Adrenal gland (tissue), 5 donors: ENCODE results near the gene PTBP3.

Experiments used
- POLR2A ChIP-seq, 2 donors: fragments of 450-650 bp; IDR thresholded peaks; one replicate each; pipeline ENCODE4 v1.6.1; 2017; ENCODE audit warnings: antibody characterized with exemption in 2 of 2, mild to moderate bottlenecking in 2 of 2, moderate library complexity in 1 of 2
- TF ChIP-seq, protein P1 (sequence below), 6 experiments: fragments of 450-650 bp in 4 of 6; fragments of 200-600 bp in 2 of 6; sonication (generic) in 1 of 6; IDR thresholded peaks; 1 replicate in 5 of 6; 2 replicates in 1 of 6; pipeline versions ENCODE4 v1.5.1 to v1.8.0; 2016 to 2021; ENCODE audit warnings: antibody characterized with exemption in 6 of 6, mild to moderate bottlenecking in 2 of 6, moderate library complexity in 1 of 6
- donor health status: DM: no; HTN: no; CAD: no.

DNA sequence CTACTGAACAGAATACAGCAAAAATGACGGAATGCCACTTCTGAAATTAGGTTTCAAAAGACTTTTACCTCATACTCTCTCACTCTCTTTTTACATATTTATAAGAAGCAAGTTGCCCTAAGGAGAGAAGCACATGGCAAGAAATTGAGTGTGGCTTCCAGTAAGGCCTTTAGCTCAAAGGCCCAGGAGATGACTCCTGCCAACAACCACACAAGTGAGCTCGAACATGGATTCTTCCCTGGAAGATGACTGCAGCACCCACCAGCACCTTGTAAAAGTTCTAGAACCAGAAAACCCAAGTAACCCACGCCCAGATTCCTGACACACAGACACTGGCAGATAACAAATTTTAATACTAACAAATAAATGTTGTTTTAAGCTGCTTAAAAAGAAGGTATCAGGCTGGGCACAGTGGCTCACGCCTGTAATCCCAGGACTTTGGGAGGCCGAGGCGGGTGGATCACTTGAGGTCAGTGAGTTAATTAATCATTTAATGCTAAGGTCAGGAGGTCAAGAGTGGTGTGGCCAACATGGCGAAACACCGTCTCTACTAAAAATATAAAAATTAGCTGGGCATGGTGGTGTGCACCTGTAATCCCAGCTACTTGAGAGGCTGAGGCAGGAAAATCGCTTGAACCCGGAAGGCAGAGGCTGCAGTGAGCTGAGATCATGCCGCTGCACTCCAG is 17.0 kb downstream of the PTBP3 start:
- no peak for TF ChIP-seq POLR2A (IDR thresholded peaks at IDR 0.05)
- TF ChIP-seq, protein P1, sequence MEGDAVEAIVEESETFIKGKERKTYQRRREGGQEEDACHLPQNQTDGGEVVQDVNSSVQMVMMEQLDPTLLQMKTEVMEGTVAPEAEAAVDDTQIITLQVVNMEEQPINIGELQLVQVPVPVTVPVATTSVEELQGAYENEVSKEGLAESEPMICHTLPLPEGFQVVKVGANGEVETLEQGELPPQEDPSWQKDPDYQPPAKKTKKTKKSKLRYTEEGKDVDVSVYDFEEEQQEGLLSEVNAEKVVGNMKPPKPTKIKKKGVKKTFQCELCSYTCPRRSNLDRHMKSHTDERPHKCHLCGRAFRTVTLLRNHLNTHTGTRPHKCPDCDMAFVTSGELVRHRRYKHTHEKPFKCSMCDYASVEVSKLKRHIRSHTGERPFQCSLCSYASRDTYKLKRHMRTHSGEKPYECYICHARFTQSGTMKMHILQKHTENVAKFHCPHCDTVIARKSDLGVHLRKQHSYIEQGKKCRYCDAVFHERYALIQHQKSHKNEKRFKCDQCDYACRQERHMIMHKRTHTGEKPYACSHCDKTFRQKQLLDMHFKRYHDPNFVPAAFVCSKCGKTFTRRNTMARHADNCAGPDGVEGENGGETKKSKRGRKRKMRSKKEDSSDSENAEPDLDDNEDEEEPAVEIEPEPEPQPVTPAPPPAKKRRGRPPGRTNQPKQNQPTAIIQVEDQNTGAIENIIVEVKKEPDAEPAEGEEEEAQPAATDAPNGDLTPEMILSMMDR (IDR thresholded peaks at IDR 0.05), result no peak
